PC-9 (cell line): Measurements from ENCODE around the gene AIFM1.

ENCODE experiments used
- CTCF ChIP-seq: fragments of 200-600 bp; sonication (generic); conservative IDR thresholded peaks from 2 replicates; pipeline ENCODE4 v1.6.1; 2017; ENCODE audit warnings: mixed run types, antibody characterized with exemption, mild to moderate bottlenecking, moderate library complexity
- EZH2 ChIP-seq: fragments of 200-600 bp; sonication (generic); IDR thresholded peaks from 2 replicates; pipeline ENCODE4 v1.8.0; 2017; ENCODE audit warnings: antibody characterized with exemption, low read depth

DNA sequence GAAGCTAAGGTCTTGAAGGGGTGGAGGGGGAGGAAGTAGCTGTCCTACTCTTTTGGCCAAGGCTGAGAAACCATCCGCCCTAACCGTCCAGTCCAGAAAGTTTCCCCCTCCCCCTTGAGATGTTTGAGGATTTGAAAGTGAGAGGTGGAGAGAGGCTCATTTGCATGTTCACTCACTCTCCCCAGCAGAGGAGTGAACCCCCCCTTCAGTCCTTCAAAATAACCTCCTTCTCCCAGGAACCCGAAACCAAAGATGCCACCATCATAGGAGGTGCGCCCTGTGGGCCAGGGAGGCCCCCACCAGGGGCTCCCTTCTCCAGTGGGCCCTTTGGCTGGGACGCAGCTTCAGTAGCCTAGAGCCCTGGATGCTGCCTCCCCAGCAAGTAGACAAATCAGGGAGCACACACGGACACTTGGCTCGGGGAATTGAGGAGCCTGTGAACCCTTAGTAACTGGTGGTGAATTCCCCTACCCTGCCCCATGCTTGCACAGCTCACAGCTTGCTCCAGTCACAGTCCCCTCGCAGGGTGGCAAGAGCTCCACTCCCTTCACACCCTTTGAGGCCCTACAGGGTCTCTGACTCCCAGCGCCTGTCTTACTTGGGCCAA lies 80.9 kb downstream of the AIFM1 start:
- TF ChIP-seq CTCF, result no peak
- no peak for TF ChIP-seq EZH2
